ENCODE measurements around the gene ABHD12B. TPM values are rescaled to one million over a fixed set of nuclear protein-coding genes. Genes with fewer than 3 reads are reported as not detected.

ABHD12B gene
- total and polyA plus RNA-seq, 2 of the 13 experiments (the other 11 are each of a cell fraction or from before 2014, with no cell fraction given), result not detected

DNA sequence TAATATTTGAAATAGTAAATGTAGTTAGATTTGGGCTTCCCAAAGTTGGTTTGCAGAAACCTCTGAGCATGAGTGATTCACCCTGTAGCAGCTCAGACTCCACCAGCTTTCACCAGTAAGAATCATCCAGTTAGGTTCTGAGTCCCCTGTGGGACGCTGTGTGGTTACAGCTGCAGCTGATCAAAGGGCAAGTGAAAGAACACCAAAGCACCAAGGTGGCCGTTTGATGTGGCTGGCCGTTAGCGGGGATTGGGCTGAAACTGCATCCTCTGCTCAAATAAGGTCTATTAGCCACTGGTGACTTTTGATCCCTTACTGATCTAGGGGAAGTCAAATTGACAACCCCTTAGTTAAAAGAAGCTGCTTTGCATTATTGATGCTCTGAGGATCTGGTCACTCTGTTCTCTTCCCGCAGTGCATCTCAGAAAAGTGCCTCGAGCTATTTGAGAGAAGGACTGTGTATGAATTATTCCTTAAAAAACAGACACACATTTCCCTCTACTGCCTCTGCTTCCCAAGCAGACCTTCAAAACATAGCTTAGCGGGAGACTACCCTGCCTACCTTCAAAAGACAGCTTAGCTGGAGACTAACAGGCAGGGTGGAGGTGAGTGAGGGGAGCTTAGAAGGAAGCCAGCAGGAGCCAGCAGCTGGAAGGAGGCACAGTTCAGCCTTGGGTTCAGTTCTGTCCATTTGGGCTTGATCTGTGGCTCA is 3.7 kb downstream of the ABHD12B start (continued):
- TF ChIP-seq, protein P1, sequence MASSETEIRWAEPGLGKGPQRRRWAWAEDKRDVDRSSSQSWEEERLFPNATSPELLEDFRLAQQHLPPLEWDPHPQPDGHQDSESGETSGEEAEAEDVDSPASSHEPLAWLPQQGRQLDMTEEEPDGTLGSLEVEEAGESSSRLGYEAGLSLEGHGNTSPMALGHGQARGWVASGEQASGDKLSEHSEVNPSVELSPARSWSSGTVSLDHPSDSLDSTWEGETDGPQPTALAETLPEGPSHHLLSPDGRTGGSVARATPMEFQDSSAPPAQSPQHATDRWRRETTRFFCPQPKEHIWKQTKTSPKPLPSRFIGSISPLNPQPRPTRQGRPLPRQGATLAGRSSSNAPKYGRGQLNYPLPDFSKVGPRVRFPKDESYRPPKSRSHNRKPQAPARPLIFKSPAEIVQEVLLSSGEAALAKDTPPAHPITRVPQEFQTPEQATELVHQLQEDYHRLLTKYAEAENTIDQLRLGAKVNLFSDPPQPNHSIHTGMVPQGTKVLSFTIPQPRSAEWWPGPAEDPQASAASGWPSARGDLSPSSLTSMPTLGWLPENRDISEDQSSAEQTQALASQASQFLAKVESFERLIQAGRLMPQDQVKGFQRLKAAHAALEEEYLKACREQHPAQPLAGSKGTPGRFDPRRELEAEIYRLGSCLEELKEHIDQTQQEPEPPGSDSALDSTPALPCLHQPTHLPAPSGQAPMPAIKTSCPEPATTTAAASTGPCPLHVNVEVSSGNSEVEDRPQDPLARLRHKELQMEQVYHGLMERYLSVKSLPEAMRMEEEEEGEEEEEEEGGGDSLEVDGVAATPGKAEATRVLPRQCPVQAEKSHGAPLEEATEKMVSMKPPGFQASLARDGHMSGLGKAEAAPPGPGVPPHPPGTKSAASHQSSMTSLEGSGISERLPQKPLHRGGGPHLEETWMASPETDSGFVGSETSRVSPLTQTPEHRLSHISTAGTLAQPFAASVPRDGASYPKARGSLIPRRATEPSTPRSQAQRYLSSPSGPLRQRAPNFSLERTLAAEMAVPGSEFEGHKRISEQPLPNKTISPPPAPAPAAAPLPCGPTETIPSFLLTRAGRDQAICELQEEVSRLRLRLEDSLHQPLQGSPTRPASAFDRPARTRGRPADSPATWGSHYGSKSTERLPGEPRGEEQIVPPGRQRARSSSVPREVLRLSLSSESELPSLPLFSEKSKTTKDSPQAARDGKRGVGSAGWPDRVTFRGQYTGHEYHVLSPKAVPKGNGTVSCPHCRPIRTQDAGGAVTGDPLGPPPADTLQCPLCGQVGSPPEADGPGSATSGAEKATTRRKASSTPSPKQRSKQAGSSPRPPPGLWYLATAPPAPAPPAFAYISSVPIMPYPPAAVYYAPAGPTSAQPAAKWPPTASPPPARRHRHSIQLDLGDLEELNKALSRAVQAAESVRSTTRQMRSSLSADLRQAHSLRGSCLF (CRISPR knock-in tag; IDR thresholded peaks at IDR 0.05; ENCODE audit: borderline replicate concordance), result no peak
- TF ChIP-seq, protein P2, sequence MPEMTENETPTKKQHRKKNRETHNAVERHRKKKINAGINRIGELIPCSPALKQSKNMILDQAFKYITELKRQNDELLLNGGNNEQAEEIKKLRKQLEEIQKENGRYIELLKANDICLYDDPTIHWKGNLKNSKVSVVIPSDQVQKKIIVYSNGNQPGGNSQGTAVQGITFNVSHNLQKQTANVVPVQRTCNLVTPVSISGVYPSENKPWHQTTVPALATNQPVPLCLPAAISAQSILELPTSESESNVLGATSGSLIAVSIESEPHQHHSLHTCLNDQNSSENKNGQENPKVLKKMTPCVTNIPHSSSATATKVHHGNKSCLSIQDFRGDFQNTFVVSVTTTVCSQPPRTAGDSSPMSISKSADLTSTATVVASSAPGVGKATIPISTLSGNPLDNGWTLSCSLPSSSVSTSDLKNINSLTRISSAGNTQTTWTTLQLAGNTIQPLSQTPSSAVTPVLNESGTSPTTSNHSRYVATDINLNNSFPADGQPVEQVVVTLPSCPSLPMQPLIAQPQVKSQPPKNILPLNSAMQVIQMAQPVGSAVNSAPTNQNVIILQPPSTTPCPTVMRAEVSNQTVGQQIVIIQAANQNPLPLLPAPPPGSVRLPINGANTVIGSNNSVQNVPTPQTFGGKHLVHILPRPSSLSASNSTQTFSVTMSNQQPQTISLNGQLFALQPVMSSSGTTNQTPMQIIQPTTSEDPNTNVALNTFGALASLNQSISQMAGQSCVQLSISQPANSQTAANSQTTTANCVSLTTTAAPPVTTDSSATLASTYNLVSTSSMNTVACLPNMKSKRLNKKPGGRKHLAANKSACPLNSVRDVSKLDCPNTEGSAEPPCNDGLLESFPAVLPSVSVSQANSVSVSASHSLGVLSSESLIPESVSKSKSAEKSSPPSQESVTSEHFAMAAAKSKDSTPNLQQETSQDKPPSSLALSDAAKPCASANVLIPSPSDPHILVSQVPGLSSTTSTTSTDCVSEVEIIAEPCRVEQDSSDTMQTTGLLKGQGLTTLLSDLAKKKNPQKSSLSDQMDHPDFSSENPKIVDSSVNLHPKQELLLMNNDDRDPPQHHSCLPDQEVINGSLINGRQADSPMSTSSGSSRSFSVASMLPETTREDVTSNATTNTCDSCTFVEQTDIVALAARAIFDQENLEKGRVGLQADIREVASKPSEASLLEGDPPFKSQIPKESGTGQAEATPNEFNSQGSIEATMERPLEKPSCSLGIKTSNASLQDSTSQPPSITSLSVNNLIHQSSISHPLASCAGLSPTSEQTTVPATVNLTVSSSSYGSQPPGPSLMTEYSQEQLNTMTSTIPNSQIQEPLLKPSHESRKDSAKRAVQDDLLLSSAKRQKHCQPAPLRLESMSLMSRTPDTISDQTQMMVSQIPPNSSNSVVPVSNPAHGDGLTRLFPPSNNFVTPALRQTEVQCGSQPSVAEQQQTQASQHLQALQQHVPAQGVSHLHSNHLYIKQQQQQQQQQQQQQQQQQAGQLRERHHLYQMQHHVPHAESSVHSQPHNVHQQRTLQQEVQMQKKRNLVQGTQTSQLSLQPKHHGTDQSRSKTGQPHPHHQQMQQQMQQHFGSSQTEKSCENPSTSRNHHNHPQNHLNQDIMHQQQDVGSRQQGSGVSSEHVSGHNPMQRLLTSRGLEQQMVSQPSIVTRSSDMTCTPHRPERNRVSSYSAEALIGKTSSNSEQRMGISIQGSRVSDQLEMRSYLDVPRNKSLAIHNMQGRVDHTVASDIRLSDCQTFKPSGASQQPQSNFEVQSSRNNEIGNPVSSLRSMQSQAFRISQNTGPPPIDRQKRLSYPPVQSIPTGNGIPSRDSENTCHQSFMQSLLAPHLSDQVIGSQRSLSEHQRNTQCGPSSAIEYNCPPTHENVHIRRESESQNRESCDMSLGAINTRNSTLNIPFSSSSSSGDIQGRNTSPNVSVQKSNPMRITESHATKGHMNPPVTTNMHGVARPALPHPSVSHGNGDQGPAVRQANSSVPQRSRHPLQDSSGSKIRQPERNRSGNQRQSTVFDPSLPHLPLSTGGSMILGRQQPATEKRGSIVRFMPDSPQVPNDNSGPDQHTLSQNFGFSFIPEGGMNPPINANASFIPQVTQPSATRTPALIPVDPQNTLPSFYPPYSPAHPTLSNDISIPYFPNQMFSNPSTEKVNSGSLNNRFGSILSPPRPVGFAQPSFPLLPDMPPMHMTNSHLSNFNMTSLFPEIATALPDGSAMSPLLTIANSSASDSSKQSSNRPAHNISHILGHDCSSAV (CRISPR knock-in tag; IDR thresholded peaks at IDR 0.05; ENCODE audit: borderline replicate concordance), result no peak
- TF ChIP-seq MED13 (CRISPR knock-in tag; IDR thresholded peaks at IDR 0.05), result no peak
- no peak for TF ChIP-seq ZNF530 (CRISPR knock-in tag; IDR thresholded peaks at IDR 0.05; ENCODE audit: low read depth)
- TF ChIP-seq ZNF7 (CRISPR knock-in tag; IDR thresholded peaks at IDR 0.05), result no peak
- TF ChIP-seq ZNF484 (CRISPR knock-in tag; IDR thresholded peaks at IDR 0.05; ENCODE audit: borderline replicate concordance, low read depth), result no peak
- no peak for TF ChIP-seq ZFP62 (CRISPR knock-in tag; IDR thresholded peaks at IDR 0.05)
- no peak for TF ChIP-seq SRSF4 (IDR thresholded peaks at IDR 0.05; ENCODE audit: low read depth, low read length, poor library complexity, severe bottlenecking)
- peak; percentile 51 for TF ChIP-seq FOXA3 (CRISPR knock-in tag; IDR thresholded peaks at IDR 0.05)
- no peak for TF ChIP-seq HNRNPUL1 (IDR thresholded peaks at IDR 0.05; ENCODE audit: low read depth, low read length)
- TF ChIP-seq ZFX (CRISPR knock-in tag; IDR thresholded peaks at IDR 0.05; ENCODE audit: low read depth), result no peak
- no peak for TF ChIP-seq ZNF143 (CRISPR knock-in tag; IDR thresholded peaks at IDR 0.05)
- TF ChIP-seq PAF1 (CRISPR knock-in tag; IDR thresholded peaks at IDR 0.05), result no peak
- TF ChIP-seq, protein P3, sequence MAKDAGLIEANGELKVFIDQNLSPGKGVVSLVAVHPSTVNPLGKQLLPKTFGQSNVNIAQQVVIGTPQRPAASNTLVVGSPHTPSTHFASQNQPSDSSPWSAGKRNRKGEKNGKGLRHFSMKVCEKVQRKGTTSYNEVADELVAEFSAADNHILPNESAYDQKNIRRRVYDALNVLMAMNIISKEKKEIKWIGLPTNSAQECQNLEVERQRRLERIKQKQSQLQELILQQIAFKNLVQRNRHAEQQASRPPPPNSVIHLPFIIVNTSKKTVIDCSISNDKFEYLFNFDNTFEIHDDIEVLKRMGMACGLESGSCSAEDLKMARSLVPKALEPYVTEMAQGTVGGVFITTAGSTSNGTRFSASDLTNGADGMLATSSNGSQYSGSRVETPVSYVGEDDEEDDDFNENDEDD (CRISPR knock-in tag; IDR thresholded peaks at IDR 0.05; ENCODE audit: borderline replicate concordance), result no peak
- no peak for TF ChIP-seq ZNF354B (CRISPR knock-in tag; IDR thresholded peaks at IDR 0.05)
- TF ChIP-seq HNF4A (CRISPR knock-in tag; IDR thresholded peaks at IDR 0.05), result peak; percentile 93
